Measurements from ENCODE around the gene ACTN2. TPM values are rescaled to one million over a fixed set of nuclear protein-coding genes. Genes with fewer than 3 reads are reported as not detected.

The ACTN2 gene
- total and polyA plus RNA-seq, 2 experiments from 2014 or later: 0.17 to 0.57 TPM

GRCh38 chr1:236812334-236813030, 126.2 kb downstream of the ACTN2 start:
- WGBS (ENCODE audit: low lambda C conversion rate, missing lambda C conversion rate): 89% methylated on average over 5 of the region's 5 CpGs
- Histone ChIP-seq H3K79me2 (peaks cover 6% of the 10 kb centered on the region), H3K4me1 (ENCODE audit: insufficient read depth) (no peaks in the 10 kb centered on the region), H3K27ac (no peak overlapping the region), H2AFZ (no peak overlapping the region), H3K4me3 (no peak overlapping the region), H3K4me2 (no peak overlapping the region), H3K9me3 (ENCODE audit: low read depth) (no peaks in the 10 kb centered on the region), H3K27me3 (no peaks in the 10 kb centered on the region), H3K36me3 (replicated peaks; ENCODE audit: insufficient read depth, low read depth) (peaks cover 3% of the 10 kb centered on the region), H3K9me2 (replicated peaks; ENCODE audit: insufficient read depth) (no peaks in the 10 kb centered on the region), H4K20me1 (ENCODE audit: insufficient read depth, poor library complexity, severe bottlenecking) (no peaks in the 10 kb centered on the region)
- TF ChIP-seq EZH2phosphoT487 (IDR thresholded peaks at IDR 0.05; ENCODE audit: low read depth, severe bottlenecking, unreplicated experiment) (no peak), EZH2 (IDR thresholded peaks at IDR 0.05; ENCODE audit: borderline replicate concordance) (no peak), CTCF (IDR thresholded peaks at IDR 0.05; ENCODE audit: poor library complexity) (no peak)
- DNase-seq (ENCODE audit: low spot score): no peak

Other genes starting within 250 kb of the ACTN2 start
- gene LGALS8, start 162.5 kb upstream of the ACTN2 start, total RNA-seq: 43.9 and 46.6 TPM in 2 replicates
- 33.5 TPM in 2 replicates for gene LGALS8, start 162.5 kb upstream of the ACTN2 start, polyA plus RNA-seq
- gene HEATR1, start 82.0 kb upstream of the ACTN2 start, total RNA-seq: 25.2 and 27.8 TPM in 2 replicates
- 7.7 and 8.5 TPM in 2 replicates for gene HEATR1, start 82.0 kb upstream of the ACTN2 start, polyA plus RNA-seq
- gene MTR, start 108.8 kb downstream of the ACTN2 start, total RNA-seq: 23.8 TPM in 2 replicates
- 9.6 and 11.7 TPM in 2 replicates for gene MTR, start 108.8 kb downstream of the ACTN2 start, polyA plus RNA-seq

Data from hepatocyte (in vitro differentiated cells).